HG03135 (cell line): ENCODE data around the gene SLC35B3.
"Not testable (repeated sequence)": the region's sequence is repeated elsewhere in the genome, so short reads cannot be mapped to it uniquely, and the experiment has no call there.

Experiments
- ATAC-seq: cut with Tn5 transposase; IDR thresholded peaks from one replicate; pipeline ENCODE4 v1.9.1; 2021; ENCODE audit warnings: mild to moderate bottlenecking, moderate library complexity; ENCODE audit not compliant: unreplicated experiment

SLC35B3 gene

DNA sequence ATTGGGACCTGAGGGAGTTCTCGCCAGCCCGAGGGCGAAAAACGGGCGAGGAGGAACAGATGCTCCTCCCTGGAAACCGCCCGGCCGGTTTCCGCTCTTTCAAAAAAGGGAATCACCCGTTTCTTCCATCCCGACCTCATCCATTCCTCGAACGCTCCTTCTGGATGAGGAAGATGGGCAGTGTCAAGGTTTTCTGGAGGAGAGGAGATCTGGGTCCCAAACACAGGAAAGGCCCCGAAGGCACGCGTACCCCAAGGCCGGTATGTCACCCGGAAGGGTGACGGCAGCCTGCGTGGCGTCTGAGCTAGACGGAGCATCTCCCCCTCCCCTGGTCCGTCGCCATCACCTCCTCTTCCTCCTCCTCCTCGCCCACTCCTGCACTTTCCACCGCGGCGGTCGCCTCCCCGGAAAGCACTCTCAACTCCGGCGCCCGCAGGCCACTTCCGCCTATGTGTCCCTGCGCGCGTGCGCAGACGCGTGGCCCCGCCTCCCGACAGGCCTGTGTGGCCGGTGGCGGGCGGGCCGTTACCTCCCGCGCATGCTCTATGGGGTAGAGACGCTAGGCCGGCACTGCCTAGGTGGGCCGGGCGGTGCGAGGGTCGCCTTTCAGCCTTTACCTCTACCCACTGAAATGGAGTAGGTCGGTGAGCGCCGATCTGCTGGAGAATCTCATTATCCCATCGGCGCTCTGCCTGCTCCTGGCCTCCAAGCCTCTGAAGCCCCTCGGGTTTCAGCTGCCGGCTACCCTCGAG is at the start of gene SLC35B3:
Gene SLC35B3 (minus strand): TSS at position 453 of the 752 bp plus-strand sequence.
- ATAC-seq = peak; percentile 96

DNA sequence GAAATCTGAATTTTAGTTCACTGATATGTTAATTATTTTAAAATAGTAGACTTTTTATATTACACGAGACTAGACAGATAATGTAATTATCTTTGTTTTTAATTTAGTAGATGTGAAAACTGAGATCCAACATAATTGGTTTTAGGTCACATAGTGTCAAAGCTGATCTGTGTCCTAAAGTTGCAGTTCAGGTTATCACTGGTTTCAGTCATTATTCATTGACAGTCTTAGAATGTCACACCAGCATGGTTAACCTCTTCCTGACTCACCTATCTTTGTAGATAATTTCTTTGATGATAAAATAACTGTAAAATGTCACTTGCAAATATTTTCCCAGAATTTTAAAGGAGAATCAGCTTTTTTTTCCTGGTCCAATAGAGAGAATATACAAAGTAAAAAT is 48.3 kb upstream of the SLC35B3 start:
- ATAC-seq = no peak

DNA sequence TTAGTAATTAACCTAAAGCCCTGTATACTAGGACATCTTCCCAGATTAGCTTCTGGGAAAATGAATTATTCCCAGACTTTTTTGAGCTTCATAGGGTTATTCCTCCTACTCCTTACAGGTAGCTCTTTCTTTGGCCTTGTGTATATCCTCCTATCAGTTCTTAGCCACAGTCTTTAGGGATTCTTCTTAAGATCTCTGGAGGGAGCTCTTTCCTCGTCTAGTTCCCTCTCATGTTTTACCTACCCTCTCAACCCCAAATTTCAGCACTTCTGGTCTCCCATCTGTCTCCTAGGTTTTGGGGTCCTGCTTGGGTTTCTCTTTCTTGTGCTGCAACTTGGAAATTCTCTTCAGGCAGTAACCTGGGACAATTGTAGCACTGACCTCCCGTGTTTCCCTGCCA is 46.4 kb upstream of the SLC35B3 start:
- ATAC-seq = no peak

DNA sequence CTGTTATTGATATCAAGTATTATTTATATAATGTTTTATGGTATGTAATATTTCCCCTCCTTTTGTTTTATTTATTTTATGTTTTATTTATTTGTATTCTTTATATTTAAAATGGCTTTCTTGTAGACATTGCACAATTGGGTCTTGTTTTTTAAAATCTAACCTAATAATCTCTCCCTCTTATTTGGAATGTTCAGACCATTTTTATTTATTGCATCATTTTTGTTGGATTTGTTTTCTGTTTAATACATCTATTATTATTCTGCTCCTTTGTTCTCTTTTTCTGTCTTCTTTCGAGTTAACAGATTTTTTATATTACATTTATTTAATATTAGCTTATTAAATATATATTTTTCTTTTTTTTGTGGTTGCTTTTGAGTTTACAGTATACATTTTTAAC is 43.1 kb upstream of the SLC35B3 start:
- no peak for ATAC-seq

DNA sequence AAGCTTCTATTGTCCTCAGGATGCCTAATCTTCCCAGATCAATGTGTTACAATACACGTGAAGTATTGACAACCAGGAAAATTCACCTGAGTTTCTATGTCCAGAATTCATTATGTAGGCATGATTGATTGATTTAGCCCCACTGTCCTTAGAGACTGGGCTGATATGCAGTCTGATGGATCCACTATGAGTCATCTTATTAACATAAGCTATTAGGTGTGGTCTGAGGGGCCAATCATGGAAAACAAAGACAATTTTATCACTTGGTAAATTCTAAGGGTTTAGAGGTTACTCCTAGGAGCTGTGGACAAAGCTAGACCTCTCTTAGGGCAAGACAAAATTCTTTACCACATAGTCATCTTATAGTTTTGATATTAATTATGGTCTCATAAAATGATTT is 41.3 kb upstream of the SLC35B3 start:
- ATAC-seq = no peak

DNA sequence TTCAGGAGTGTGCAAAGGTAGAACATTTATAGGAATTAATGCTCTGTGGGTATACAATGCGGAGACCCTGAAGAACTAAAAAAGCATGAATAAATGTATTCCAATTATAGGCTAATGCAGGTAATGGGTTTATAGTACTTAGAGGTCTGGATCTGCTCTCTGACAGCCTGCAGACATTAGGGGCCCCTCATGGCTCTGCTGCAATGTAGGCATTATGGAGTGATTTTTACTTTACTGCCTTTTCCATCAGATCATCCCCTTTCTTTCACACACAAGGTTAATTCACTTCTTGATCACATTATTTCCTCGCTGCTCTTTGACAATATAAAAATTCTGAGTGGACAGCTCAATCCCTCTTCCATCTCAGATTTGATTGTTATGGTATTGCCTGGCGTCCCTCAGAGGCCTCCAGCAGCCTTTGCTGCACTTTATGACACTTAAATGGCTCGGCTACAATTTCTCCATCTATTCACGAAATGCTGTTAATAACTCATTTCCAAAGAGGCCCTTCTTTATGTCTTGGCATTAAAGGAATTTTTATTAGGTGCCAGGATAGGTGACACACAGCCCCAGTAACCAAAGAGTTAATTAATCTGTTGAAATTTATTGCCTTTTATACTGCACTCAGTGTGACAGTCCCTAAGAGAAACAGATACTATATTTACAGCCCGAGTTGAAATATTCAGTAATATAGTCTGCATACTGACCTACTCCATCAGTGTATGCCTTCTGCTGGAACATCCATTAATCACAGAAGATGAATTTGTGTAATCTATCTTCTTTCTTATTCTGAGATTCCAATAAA is 33.4 kb upstream of the SLC35B3 start:
- ATAC-seq = no peak

DNA sequence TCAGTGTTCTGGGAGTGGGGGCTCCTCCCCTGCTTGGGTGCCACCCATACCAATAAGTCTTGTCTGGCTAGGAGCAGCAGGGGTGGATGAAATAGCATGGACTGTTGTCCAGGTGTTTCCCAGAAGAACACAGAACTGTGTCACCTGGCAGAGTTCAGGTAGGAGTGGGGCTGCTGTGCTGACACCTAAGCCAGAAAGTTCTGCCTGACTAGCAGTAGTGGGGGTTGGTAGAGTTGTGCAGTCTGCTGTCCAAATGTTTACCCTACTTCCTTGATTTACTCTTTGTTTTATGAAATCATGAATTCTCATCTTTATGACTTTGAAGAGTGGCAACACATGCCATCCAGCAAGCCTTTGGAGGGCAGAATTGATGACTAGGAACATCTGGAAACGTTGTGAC is 27.3 kb upstream of the SLC35B3 start:
- ATAC-seq = no peak

DNA sequence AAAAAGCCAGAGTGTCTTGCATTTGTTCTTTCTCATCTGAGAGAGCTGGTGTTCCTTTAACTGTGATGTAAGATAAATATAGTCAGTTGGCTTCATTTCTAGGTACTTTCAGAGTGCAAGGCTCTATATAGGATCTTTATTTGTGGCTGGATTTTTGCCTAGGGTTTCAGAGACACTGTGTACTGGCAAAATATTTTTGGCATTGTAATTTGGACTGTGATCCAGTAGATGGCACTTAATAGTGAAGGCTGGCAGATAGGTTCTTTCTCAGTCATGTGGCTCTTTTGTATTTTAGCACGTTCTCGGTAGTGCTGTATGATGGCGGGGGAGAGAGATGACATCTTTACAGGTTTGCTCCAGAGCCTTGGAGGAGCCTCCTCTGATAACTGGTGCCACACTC is 26.8 kb upstream of the SLC35B3 start:
- ATAC-seq = no peak

DNA sequence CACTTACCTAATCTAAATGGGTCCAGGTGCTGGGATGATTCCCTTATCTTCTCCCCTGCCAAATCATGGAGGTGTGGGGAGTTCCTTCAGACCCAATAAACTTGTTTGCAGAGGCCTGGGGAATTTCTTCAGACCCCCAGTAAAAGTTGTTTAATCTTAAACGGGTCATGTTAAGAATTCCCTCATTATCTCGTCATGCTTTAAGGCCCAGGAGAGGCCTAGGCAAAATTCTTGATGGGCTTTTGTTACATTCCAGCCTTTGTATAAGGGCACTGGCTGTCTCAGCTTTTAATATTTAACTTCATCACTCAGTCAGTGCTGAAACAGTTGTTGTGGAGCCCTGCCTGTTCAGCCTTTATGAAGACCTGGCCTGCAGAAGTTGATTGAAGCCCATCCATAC is 11.0 kb upstream of the SLC35B3 start:
- ATAC-seq = no peak

DNA sequence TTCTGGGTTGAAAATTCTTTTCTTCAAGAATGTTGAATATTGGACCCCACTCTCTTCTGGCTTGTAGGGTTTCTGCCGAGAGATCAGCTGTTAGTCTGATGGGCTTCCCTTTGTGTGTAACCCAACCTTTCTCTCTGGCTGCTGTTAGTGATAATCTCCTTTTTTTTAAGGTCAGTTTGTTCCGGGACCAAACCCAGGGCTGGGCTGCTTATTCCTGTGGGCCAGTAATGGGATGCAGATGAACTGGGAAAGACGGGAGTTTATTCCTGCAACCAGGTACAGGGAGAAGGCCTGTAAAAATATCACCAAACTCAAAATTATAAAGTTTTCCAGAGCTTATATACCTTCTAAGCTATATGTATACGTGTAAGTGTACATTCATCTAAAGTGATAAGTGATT is 10.6 kb upstream of the SLC35B3 start:
- not testable (repeated sequence) for ATAC-seq

DNA sequence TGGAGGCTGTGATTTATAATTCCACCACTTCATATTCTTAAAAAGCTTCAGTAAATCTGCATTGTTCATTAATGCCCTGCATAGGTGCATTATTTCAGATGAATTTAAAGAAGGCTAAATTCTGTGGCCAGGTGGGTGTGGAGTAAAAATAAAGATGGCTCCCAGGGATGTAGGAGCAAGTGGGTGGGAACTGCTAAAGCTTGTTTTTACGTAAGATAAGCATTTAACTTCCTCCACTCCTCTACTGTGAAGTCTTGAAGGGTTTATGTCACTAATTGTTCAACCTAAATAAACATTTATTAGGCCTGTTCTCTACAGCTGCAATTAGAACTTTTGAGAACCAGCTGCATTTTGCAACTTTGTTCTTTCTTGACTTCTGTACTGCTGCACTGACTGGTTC is 6.8 kb upstream of the SLC35B3 start:
- no peak for ATAC-seq

DNA sequence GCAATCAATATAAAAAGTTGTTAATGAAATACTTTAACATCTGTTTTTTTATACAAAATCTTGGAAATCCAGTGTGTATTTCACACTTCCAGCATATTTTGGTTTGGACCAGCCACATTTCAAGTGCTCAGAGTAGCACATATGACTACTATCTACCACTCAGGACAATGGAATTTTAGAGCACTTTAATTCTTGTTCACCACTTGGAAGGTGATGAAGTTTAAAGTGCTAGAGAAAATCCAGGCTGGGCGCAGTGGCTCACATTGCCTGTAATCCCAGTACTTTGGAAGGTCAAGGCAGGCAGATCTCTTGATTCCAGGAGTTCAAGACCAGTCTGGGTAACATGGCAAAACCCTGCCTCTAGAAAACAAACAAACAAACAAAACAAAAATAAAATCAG is 6.1 kb upstream of the SLC35B3 start:
- no peak for ATAC-seq

DNA sequence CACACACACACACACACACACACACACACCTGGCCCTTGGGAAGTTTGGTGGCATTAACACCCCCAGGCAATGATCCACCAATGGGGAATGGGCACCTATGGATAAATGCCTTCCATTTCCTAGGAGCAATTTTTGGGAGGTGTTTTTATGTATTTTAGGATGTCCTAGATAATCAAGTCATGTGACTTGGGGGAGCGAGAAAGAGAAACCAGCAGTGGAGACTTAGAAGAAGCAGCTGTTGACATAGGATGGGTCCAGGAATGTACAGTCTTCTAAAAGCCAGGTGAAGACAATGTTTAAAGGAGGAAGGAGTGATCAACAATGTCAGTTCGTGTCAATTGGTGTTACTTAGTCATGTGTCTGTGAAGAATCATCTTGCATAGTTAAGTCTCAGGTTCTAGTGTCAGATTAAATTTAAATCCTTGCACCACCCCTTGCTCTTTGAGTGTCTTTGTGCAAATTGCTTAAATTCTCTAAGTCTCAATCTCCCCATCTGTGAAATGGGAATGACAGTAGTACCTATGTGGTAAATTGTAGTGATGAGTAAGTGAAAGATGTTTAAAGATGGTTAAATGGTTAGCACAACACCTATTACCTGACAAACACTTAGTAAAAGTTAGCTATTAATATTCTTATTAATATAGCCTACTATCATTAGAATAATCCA is 4.4 kb upstream of the SLC35B3 start:
- ATAC-seq = no peak

DNA sequence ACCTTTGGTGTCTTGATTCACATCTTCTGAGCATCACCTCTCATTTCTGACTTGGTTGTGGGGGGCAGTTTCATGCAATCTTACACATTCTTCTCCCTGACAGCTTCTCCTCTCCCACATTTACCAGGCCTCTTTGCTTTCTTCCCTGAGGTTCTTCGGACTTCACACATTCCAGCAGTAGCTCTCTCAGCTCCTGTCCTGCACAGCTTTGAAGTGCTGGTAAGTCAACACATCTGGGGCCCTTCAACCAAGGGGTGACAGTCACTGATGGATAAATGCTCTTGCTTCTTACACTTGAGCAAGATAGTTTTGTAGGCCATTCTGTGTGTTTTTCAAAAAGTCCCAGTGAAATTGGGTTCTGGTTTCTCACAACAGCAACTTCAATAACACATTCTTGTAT is 2.5 kb upstream of the SLC35B3 start:
- no peak for ATAC-seq

DNA sequence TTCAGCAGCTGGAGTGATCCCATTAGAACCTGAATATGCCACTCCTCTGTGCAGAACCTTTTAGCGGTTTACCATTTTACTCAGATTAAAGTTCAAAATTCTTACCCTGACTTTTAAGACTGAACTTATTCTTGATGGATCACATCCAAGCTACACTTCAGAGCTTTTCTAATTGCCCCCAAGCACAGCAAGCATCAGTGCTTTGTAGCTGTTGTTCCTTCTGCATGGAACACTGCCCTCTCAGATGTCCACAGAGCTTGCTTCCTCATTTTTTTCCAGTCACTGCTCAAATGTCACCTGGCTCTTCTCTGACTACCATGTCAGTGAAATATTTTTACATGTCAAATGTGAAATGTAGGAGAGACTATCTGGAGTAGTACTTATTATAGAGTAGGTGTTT is 1.6 kb upstream of the SLC35B3 start:
- ATAC-seq = no peak

DNA sequence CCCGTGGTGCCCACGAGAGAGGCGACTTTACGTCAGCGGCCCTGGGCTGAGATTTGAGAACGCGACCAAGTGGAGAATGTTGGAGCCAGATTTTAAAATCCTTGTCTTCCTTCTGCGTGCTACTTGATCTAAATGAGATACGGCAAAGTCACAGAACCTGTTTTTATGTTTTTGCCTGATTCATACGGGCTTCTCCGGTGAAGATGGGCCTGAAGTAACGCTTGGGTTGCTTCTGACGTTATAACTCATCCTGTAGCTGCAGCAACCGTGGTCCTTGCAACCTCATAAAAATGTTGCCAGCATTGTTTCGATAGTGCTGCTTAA is 462 bp upstream of the SLC35B3 start:
- no peak for ATAC-seq

DNA sequence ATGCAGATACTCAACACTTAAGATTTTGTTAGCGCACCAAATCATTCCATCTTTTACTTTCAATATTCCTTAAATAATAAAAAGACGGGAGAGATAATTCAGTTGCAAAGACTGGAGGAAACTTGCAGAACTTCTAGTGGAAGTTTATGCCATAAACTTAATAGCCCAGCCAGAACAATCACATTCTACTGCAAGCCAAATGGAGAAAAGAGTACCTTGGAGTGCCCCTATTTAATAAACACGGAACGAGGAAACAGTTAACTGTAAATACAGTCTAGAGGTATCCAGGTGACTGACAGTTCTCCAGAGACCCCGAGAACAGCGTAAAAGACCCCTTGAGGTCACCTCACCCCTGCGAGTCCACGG is 635 bp downstream of the SLC35B3 start:
- peak; percentile 22 for ATAC-seq

DNA sequence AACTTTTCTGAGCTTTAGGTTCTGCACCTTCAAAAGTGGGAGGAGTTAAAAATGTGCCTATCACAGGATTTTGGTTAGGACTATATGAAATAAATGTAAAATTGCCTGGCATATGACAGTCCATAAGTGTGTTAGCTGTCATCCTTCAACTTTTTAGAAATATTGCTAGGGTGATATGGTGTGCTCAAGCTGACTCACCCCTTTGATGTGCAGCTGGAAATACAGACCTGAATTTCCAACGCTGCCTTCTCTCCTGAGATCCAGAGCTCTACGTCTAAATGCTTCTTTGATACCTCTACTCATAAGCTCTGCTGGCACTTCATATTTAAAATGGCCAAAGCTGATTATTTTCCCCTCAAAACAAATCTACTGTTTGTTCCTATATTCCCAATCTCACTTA is 2.7 kb downstream of the SLC35B3 start:
- no peak for ATAC-seq

DNA sequence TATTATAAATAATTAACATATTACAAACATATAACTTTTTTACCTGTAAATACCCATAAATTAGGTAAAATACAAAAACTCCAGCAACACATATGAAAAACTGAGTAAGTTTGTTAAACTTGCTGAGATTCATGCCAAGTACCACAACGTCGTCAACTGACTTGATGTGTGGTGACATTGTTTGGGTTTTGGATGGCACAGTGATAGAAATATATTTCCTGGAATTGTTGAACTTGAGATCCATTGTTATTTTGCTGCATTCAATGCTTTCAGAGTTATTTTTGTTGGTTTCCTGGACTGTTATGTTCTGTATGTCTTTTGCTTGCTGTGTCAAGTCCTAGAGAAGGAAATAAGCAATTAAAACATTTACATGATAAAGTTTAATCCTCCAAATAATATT is 5.5 kb downstream of the SLC35B3 start:
- ATAC-seq = no peak

DNA sequence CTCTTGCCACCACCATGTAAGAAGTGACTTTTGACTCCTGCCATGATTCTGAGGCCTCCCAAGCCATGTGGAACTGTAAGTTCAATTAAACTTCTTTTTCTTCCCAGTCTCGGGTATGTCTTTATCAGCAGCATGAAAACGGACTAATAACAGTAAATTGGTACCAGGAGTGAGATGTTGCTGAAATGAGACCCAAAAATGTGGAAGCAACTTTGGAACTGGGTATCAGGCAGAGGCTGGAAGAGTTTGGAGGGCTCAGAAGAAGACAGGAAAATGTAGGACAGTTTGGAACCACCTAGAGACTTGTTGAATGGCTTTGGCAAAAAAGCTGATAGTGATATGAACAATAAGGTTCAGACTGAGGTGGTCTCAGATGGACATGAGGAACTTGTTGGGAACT is 8.8 kb downstream of the SLC35B3 start:
- not testable (repeated sequence) for ATAC-seq

DNA sequence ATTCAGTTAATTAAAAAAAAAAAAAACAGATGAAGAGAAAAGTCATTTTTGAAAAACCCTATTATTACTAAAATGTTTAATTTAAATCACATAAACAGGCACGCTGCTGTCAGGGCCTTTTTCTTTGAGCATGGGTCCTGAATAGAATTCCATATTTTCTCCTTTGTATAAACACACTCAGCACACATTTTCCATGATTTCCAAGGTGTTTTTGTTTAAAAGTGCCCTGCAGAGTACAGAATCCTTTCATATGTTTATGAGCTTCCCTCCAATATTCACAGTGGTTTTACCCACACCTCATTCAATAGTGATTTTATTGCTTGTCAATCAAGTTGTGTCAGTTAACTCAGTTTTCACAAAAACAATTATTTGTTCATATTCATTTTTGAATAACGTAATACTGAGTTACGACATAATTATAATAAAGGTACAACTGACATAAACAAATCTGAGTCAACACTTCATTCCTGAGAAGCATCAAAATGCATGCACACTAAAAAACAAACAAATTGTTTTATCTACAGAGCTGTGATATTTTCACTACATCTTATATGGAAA is 15.2 kb downstream of the SLC35B3 start:
- no peak for ATAC-seq

DNA sequence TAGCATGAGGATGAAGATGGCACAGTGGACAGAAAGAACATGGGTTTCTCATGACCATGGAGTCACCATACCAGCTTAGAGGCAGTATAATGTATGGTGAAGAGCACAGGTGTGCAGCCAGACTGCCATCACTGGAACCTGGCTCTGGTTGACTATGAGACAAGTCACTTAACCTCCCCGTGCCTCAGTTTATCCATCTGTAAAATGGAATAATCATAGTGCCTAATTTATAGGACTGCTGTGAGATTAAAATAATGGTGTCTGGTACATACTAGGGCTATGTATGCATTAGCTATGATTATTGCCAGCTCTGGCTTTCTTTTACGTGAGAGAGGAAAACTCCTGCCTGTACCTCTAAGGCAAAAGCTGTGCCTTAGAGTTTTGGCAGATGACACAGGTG is 19.4 kb downstream of the SLC35B3 start:
- no peak for ATAC-seq
